ENCODE data around the gene IL1A.
"Not testable (repeated sequence)": the region's sequence is repeated elsewhere in the genome, so short reads cannot be mapped to it uniquely, and the experiment has no call there.

IL1A gene

GRCh38 chr2:112784199-112785189, at the start of gene IL1A:
Gene IL1A, minus strand, starts transcription at chr2:112784493. Its CDS starts 723 bp downstream, at chr2:112783770.
- no peak for FAIRE-seq

DNA sequence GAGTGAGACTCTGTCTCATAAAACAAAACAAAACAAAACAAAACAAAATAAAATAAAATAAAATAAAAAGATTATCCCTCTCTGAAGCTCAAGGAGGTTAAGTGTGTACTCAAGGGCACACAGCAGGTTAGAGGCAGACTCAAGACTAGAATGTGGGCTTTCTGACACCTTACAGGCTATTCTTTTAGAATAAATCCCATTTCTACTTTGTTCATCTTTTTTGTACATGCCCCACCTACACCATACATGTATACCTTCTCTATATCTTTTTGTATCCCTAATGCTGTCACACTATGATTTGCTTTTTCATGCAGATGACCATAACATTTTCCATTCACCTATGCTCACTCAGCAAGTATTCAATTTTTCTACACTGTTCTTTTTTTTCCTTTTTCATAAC, 49.7 kb upstream of the IL1A start:
- no peak for FAIRE-seq

DNA sequence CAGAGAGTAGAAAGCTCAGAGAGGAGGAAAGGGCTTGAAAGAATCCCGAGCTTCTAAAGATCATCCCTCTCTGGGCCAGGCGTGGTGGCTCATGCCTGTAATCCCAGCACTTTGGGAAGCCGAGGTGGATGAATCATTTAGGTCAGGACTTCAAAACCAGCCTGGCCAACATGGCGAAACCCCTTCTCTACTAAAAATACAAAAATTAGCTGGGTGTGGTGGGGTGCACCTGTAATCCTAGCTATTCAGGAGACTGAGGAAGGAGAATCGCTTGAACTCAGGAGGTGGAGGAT, 49.3 kb upstream of the IL1A start:
- FAIRE-seq, result not testable (repeated sequence)

- FAIRE-seq, result no peak
Observed at GRCh38 chr2:112832841-112833638, 48.7 kb upstream of the IL1A start.

GRCh38 chr2:112831946-112832840, 47.9 kb upstream of the IL1A start:
- FAIRE-seq, result no peak

DNA sequence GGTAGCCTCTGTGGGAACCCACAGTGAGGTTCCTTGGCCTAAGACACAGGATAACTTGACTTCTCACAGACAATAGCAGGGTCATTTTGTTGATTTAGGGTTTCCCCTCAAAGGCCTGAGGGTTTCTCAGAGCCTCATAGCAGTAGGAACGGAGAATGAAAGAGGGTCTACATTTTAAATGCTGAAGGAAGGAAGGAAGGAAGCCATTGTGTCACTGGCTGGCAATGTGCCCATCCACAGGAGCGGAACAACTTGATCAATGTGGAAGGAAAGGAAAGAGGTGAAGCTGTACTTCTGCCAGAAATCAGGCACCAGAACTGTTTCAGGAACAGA, 47.2 kb upstream of the IL1A start:
- no peak for FAIRE-seq

DNA sequence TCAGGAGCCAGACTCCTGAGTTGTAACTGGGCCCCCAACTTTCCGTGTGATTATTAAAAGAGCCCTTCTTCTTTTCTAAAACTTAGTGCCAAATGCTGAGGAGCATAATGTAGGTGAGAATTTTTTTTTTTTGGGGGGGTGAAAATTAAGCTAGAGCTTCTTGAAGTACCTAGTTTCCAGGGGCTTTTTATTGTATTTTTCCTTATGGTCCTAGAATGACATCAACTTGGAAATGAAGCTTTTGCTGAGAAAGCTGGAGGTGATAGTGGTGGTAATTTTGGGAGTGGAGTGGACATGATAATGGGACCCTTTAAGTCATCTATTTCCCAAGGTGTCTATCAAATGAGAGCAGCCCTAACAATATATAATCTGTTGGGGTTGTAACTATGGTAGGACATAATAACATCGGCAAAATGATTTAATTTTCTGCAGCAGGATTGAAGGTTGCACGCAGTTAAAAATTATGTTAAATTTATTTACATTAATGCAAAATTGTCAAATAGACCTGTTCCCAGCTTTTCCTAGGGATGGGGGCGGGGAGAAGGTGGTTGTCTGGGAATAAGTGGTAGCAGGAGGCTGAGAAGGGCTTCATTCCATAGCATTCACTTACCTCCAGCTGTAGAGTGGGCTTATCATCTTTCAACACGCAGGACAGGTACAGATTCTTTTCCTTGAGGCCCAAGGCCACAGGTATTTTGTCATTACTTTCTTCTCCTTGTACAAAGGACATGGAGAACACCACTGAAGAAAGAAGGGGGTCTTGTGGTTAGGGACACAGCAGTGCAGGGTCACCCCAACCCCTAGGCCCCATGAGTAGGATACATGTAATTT, 46.6 kb upstream of the IL1A start:
- FAIRE-seq, result no peak

DNA sequence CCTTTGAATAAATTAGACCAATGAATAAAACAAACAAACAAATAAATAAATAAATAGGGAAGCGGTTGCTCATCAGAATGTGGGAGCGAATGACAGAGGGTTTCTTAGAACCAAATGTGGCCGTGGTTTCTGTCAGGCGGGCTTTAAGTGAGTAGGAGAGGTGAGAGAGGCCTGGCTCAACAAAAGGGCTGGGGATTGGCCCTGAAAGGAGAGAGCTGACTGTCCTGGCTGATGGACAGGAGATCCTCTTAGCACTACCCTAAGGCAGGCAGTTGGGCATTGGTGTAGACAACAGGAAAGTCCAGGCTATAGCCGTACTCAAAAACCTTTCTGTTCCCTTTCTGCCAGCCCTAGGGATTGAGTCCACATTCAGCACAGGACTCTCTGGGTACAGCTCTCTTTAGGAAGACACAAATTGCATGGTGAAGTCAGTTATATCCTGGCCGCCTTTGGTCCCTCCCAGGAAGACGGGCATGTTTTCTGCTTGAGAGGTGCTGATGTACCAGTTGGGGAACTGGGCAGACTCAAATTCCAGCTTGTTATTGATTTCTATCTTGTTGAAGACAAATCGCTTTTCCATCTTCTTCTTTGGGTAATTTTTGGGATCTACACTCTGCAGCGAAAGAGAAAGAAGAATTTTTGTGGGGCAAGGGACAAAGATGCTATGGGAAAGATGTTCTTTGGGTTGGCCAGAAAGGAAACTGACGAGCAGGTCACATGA, 45.8 kb upstream of the IL1A start:
- no peak for FAIRE-seq

- FAIRE-seq, result no peak
Observed at GRCh38 chr2:112829101-112829960, 45.0 kb upstream of the IL1A start.

DNA sequence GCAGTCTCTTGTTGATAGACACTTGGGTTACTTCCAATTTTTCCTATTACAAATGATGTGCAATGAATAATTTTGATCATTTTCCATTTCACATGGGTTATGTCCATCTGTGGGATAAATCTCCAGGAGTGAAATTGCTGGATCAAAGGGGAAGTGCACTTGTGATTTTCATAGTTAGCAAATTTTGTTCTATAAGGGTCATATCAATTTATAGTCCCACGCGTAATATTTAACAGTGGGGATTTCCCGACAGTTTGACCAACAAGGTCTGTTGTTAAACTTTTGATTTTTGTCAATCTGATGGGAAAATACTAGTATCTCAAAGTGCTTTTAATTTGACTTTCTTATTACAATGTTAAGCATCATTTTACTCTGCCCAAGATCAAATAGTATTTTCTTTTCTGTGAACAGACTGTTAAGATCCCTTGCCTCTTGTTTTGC, 44.0 kb upstream of the IL1A start:
- FAIRE-seq, result no peak

DNA sequence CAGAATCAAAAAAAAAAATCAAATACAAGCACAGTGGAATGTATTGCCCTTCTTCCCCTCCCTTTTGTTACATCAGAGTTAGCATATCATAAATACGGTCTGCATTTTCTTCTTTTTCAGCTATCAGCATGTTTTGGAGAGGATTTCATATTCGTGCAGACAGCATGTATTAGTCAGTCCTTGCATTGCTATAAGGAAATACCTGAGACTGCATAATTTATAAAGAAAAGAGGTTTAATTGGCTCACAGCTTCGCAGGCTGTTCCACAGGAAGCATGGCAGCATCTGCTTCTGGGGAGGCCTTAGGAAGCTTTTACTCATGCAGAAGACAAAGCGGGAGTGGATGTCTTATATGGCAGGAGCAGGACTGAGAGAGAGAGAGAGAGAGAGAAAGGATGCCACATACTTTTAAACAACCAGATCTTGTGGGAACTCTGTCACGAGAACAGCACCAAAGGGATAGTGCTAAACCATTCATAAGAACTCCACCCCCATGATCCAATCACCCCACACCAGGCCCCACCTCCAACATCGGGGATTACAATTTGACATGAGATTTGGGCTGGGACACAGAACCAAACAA, 43.4 kb upstream of the IL1A start:
- no peak for FAIRE-seq

GRCh38 chr2:112827009-112827408, 42.7 kb upstream of the IL1A start:
- no peak for FAIRE-seq

DNA sequence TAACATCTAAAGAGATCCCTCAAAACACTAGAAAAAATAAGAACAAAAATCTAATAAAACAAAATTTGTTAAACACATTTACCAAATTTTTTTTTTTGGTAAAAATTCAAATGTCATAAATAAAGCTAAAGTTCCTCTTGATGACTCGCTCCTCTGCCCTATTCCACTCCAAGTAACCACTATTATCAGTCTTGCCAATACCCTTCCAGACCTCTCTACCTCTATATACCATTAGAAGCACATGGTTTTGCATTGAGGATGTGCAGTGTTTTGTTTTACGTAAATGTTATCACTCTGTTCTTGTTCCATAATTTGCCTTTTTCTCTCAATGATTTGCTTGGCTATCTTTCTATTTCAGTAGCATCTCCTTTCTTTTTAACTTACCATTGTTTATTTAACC, 41.4 kb upstream of the IL1A start:
- no peak for FAIRE-seq

DNA sequence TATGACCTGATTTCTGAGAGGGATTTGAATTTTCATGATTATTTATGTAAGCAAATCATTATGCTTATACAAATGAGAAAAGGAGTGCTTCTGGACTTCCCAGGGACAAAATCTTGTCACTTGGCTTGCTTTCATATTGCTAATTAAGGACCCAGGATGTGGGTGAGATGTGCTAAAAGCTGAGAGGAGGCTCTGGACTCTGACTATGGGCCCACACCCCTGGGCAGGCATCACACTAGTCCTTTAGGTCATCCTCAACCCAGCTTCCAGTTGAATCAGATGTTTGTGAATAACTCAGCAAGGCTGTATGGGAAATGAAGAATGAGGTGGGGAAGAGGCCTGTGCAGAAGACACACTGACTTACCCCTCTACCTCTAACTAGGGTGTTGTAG, 40.4 kb upstream of the IL1A start:
- FAIRE-seq, result no peak

GRCh38 chr2:112821682-112822081, 37.4 kb upstream of the IL1A start:
- no peak for FAIRE-seq

- no peak for FAIRE-seq
Observed at GRCh38 chr2:112821142-112821541, 36.8 kb upstream of the IL1A start.

- no peak for FAIRE-seq
Observed at GRCh38 chr2:112820343-112820742, 36.0 kb upstream of the IL1A start.

DNA sequence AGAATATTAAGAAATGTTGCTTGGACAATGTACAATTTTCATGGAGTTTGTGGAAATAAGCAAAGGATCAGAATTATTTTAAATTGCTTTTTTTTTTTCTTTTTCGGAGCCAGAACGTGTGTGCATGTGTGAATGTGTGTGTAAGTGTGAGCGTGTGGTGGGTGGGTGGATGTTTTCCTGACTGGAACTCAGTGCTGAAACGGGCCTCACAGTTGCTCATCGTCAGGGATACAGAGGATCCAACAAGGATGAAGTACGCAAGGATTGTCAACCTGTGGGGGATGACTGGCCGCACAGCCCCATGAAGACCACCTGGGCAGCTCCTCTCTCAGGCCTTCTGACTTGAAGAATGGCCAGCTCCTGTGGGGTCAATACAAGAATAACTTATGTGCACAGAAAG, 34.8 kb upstream of the IL1A start:
- FAIRE-seq, result no peak

GRCh38 chr2:112818094-112818902, 34.0 kb upstream of the IL1A start:
- no peak for FAIRE-seq

All from endometrium (tissue), 2 donors.